ENCODE results near the gene PSMD8.
A peak's percentile ranks its signal among the peaks of the same experiment; 100 is the strongest.
"Not testable (repeated sequence)": the region's sequence is repeated elsewhere in the genome, so short reads cannot be mapped to it uniquely, and the experiment has no call there.

Gene PSMD8

GRCh38 chr19:38388349-38389100, 14.2 kb downstream of the PSMD8 start, which contains the start of gene SPRED3:
Gene SPRED3 (plus strand): TSS chr19:38388697. CDS start chr19:38390303, 1,606 bp downstream.
- peak in 1 of 2 donors; percentile 17 for DNase-seq

GRCh38 chr19:38389101-38389925, 14.9 kb downstream of the PSMD8 start:
- no peak for DNase-seq

- DNase-seq, result no peak
Observed at GRCh38 chr19:38389957-38390924, 15.9 kb downstream of the PSMD8 start.

- no peak for DNase-seq
Observed at GRCh38 chr19:38391911-38392464, 17.6 kb downstream of the PSMD8 start.

GRCh38 chr19:38392707-38393308, 18.4 kb downstream of the PSMD8 start:
- no peak for DNase-seq

- DNase-seq, result peak; percentile 74 to 83
Observed at GRCh38 chr19:38394488-38394887, 20.1 kb downstream of the PSMD8 start.

GRCh38 chr19:38395381-38396114, 21.2 kb downstream of the PSMD8 start:
- DNase-seq, result peak; percentile 51 to 63

- DNase-seq, result no peak
Observed at GRCh38 chr19:38399081-38399480, 24.7 kb downstream of the PSMD8 start.

- DNase-seq, result no peak
Observed at GRCh38 chr19:38399537-38399936, 25.2 kb downstream of the PSMD8 start.

- DNase-seq, result no peak
Observed at GRCh38 chr19:38400361-38400760, 26.0 kb downstream of the PSMD8 start.

GRCh38 chr19:38401148-38401547, 26.8 kb downstream of the PSMD8 start:
- DNase-seq, result no peak

- no peak for DNase-seq
Observed at GRCh38 chr19:38402623-38402966, 28.2 kb downstream of the PSMD8 start.

- DNase-seq, result peak; percentile 97
Observed at GRCh38 chr19:38402967-38403674, 28.8 kb downstream of the PSMD8 start, which contains the start of gene FAM98C. Gene FAM98C (plus strand): TSS chr19:38403093. CDS start chr19:38403154, 61 bp downstream.

GRCh38 chr19:38404858-38405257, 30.5 kb downstream of the PSMD8 start:
- DNase-seq, result no peak

- no peak for DNase-seq
Observed at GRCh38 chr19:38405276-38405675, 30.9 kb downstream of the PSMD8 start.

- DNase-seq, result no peak
Observed at GRCh38 chr19:38409631-38410133, 35.3 kb downstream of the PSMD8 start.

GRCh38 chr19:38410407-38410806, 36.0 kb downstream of the PSMD8 start:
- DNase-seq, result not testable (repeated sequence)

- DNase-seq, result no peak
Observed at GRCh38 chr19:38411041-38411712, 36.8 kb downstream of the PSMD8 start.

GRCh38 chr19:38411898-38412297, 37.5 kb downstream of the PSMD8 start:
- not testable (repeated sequence) for DNase-seq

GRCh38 chr19:38412491-38412890, 38.1 kb downstream of the PSMD8 start:
- DNase-seq, result no peak

Measured in stimulated activated CD4-positive, alpha-beta T cell treated with anti-CD3 and anti-CD28 coated beads, Interleukin-2, amount 100 ng/mL, for 24 hours (primary cell).